ENCODE results near the gene IQCM. TPM values are rescaled to one million over a fixed set of nuclear protein-coding genes. Genes with fewer than 3 reads are reported as not detected.

IQCM gene, protein sequence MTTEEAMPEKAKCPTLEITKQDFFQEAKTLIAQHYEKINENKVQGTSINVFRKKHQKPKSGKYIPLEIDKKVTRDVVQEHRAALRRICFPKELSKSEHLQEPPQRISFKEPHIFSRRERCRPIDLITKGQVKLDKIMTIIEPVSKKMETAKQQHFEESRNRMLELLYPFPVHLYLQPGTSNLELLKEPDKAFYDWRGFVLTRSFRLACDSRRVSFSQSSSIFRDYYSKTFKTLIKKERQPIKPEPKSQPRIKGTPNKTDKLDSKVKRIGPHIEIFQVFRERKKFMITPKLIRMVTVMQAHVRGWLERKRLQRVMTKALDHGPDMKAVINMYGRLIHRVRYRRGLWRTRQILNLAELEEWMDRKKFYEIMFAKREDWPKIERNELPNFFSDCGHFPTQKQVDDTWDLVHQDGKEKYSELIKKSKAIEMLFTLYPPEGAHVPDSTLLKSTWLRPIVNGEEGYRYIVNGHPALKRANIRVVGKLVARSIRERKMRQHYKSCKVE
- 0.51 TPM in 1 of 2 replicates, not detected in the other for total RNA-seq

DNA sequence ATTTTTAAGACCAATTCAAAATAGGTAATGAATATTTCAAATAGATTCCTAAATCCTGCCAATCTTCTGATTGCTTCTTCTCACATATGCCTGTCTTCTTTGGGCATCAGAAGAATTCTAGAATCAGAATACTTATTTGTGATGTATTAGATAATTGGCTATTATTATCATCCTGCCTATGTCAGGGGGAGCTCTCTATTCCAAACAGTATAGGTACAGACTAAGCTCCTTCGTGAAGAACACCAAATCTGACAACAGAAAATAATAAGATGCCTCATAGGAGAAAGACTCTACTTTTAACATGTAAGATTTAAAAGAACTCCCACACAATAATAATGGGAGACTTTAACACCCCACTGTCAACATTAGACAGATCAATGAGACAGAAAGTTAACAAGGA lies at the start of gene IQCM:
TSS of gene IQCM (minus strand) at position 101 of the 400 bp plus-strand sequence. CDS start 73,152 bp downstream, outside the sequence.

